Measurements from ENCODE around the gene TMEM175. TPM values are rescaled to one million over a fixed set of nuclear protein-coding genes. Genes with fewer than 3 reads are reported as not detected.

The TMEM175 gene
- total RNA-seq, 1 donor from 2014 or later, result 21.4 TPM

- peaks cover 7% of the 10 kb centered on the region for H3K9me3 Mint-ChIP-seq
- no peak for DNase-seq (ENCODE audit: extremely low spot score, unreplicated experiment)
- H3K27ac Mint-ChIP-seq, result no peak overlapping the region
- peaks cover 69% of the 10 kb centered on the region for H3K27me3 Mint-ChIP-seq
- no peak overlapping the region for H3K4me3 Mint-ChIP-seq
- H3K36me3 Mint-ChIP-seq, result no peaks in the 10 kb centered on the region
- TF ChIP-seq, protein P1, sequence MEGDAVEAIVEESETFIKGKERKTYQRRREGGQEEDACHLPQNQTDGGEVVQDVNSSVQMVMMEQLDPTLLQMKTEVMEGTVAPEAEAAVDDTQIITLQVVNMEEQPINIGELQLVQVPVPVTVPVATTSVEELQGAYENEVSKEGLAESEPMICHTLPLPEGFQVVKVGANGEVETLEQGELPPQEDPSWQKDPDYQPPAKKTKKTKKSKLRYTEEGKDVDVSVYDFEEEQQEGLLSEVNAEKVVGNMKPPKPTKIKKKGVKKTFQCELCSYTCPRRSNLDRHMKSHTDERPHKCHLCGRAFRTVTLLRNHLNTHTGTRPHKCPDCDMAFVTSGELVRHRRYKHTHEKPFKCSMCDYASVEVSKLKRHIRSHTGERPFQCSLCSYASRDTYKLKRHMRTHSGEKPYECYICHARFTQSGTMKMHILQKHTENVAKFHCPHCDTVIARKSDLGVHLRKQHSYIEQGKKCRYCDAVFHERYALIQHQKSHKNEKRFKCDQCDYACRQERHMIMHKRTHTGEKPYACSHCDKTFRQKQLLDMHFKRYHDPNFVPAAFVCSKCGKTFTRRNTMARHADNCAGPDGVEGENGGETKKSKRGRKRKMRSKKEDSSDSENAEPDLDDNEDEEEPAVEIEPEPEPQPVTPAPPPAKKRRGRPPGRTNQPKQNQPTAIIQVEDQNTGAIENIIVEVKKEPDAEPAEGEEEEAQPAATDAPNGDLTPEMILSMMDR (conservative IDR thresholded peaks at IDR 0.05), result no peak
- no peaks in the 10 kb centered on the region for H3K4me1 Mint-ChIP-seq (ENCODE audit: unreplicated experiment)
Observed at GRCh38 chr4:1004557-1005485, 72.6 kb downstream of the TMEM175 start.

- H3K27me3 Mint-ChIP-seq, result peaks cover 59% of the 10 kb centered on the region
- TF ChIP-seq, protein P1 (conservative IDR thresholded peaks at IDR 0.05), result no peak
Observed at GRCh38 chr4:1006856-1007255, 74.6 kb downstream of the TMEM175 start.

More at GRCh38 chr4:1006856-1007255, 74.6 kb downstream of the TMEM175 start:
- no peaks in the 10 kb centered on the region for H3K36me3 Mint-ChIP-seq
- peaks cover 7% of the 10 kb centered on the region for H3K9me3 Mint-ChIP-seq
- no peaks in the 10 kb centered on the region for H3K4me1 Mint-ChIP-seq (ENCODE audit: unreplicated experiment)
- no peak for DNase-seq (ENCODE audit: extremely low spot score, unreplicated experiment)
- no peak overlapping the region for H3K4me3 Mint-ChIP-seq
- H3K27ac Mint-ChIP-seq, result no peak overlapping the region

Other genes with a start within 250 kb of the TMEM175 start
- 2.5 and 3.3 TPM in 2 replicates for gene SLC49A3, start 243.3 kb upstream of the TMEM175 start, total RNA-seq (ENCODE audit: low replicate concordance)
- gene PCGF3, start 226.6 kb upstream of the TMEM175 start, total RNA-seq (ENCODE audit: low replicate concordance), result 64.3 and 66.7 TPM in 2 replicates
- gene CPLX1, start 106.3 kb upstream of the TMEM175 start, total RNA-seq (ENCODE audit: low replicate concordance), result 3.7 and 5.6 TPM in 2 replicates
- 97.1 and 115 TPM in 2 replicates for gene GAK, start 144 bp upstream of the TMEM175 start, total RNA-seq (ENCODE audit: low replicate concordance)
- gene DGKQ, start 41.1 kb downstream of the TMEM175 start, total RNA-seq (ENCODE audit: low replicate concordance), result 17.0 and 21.2 TPM in 2 replicates
- 20.7 and 37.2 TPM in 2 replicates for gene IDUA, start 54.6 kb downstream of the TMEM175 start, total RNA-seq (ENCODE audit: low replicate concordance)
- 2.8 and 3.8 TPM in 2 replicates for gene SLC26A1, start 60.9 kb downstream of the TMEM175 start, total RNA-seq (ENCODE audit: low replicate concordance)
- gene FGFRL1, start 79.2 kb downstream of the TMEM175 start, total RNA-seq (ENCODE audit: low replicate concordance), result 20.5 and 30.9 TPM in 2 replicates
- gene RNF212, start 181.1 kb downstream of the TMEM175 start, total RNA-seq (ENCODE audit: low replicate concordance), result 3.0 and 3.5 TPM in 2 replicates
- gene SPON2, start 240.1 kb downstream of the TMEM175 start, total RNA-seq (ENCODE audit: low replicate concordance), result 8.8 and 10.4 TPM in 2 replicates

Measured in type B pancreatic cell (in vitro differentiated cells).